Middle frontal gyrus (tissue), 1 donor: ENCODE results near the gene LRRC4C.
"Not testable (repeated sequence)": the region's sequence is repeated elsewhere in the genome, so short reads cannot be mapped to it uniquely, and the experiment has no call there.

Experiments used
- DNase-seq: peaks from one replicate; pipeline ENCODE4 v3.0.0-alpha.2; 2015; ENCODE audit warnings: low spot score; ENCODE audit errors: extremely low spot score

LRRC4C gene

DNA sequence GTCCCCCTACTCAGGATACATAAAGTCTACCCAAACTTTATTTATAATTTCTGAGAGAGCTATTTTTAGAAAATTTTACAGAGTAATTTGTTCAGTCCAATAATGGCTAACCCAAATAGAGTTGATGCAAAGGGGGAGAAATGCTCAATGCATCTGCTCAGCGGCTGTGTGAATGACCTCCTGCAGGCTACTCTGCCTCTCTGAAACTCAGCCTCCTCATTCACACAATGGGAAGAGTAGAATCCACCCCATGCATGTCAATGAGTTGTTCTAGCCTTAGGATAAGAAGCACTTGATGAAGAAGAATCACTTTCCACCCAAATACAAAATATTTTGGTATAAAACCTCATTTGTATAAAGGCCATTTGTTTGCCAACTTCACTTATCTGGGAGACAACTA, 1204.0 kb downstream of the LRRC4C start:
- no peak for DNase-seq

DNA sequence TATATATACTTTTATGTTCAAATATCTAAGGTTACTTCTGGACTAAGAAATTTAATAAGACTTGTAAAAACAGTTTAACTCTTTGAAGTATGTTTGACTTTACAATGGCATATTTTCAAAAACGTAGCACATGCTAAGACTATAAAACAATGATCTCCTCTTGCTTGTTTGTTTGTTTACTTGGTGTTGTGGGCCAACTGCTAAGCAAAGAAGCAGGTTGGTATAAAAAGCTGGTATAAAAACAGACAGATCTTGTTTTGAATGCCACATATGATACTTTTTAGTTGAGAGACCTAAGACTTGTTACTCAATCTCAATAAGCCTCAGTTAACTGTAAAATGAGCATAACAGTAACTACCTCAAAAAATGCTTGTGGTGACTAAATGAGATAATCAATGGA, 1206.3 kb downstream of the LRRC4C start:
- no peak for DNase-seq

DNA sequence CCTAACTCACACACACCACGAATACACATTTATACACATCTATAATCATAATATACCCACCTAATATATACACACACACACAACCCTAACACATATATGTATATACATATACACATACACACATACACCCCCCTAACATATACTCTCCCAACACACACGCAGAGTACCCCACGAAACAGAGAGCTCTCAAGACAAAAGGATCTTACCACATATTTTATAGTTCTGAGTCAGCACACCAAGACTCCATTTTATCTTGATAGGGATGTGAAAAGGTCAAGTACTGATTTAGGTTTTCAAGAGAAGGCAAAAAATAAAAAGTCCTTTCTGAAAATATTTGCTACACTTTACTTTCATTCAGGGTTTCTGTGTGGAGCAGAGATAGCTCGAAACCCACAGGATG, 1207.2 kb downstream of the LRRC4C start:
- DNase-seq: no peak

DNA sequence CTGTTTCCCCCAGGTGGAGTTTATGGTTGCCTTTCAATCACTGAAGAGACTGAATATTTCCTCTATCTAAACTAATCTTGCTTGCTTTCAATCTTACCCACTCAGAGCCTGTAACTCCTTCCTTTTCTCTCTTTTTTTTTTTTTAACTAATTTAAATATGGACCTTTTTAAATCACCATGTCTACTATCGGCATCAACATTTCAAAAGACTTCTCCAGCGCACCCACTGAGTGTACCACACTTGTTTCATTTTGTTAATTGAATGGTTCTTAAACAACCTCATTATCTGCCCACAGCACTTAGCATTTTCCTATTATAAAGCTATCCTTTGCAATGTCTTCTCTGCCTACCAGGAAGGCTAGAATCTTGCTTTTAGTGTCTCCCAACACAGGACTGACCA, 1212.5 kb downstream of the LRRC4C start:
- no peak for DNase-seq

DNA sequence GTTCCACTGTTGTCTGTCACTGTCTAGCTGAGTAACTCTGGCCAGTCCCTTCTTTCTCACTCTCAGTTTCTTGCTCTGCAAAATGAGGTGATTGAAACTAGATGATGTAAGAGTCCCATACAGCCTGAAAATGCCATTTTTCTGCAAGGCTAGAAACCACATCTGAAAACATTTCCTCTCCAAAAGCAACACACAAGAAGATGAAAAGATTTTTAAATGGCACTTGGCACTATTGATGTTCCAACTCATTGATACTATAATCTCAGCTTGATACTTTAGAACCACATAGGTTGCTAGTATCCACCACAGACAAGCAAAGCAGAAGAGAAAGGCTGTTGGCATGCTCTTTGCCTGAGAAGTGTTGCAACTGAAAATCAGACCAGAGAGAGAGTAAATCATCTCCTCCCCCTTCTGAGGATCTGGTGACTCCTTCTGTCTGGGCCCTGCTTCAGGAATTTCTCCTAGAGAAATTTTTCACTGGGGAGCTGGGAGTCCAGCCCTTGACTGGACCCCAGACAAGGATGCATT, 1217.9 kb downstream of the LRRC4C start:
- no peak for DNase-seq

DNA sequence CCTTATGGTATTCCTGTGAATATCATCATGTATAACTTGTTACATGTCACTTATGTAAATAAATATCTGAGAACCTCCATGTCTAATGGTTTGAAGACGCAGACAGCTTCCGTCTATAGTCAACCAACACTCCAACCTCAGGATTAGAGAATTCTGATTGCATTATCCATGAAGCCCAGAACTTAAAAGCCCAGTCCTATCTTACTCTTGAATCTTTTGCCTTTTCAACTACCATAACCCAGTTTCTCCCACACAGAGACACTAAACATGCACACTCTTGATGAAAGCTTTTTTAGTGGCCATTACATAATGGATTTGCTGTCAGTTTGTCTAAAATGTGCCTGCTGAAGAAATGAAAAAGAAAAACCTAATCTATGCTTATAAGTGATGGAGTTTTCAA, 1219.2 kb downstream of the LRRC4C start:
- no peak for DNase-seq

DNA sequence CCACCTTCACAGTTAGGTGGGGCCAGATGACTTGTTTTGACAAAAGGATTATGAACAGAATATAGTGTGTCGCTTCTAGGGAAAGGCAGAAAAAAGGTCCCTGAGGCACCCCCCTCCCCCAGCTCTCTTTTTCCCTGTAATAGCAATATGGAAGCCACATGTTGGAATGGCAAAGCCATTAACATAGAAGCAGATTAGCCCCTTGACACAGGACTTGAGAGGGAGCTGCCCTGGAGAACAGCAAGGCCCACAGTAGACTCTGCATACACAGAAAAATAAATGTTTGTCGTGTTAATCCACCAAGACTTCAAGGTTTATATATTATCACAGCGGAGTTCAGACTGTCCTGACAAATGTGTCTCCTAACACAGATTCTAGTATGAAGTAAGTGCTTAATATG, 1222.9 kb downstream of the LRRC4C start:
- no peak for DNase-seq

DNA sequence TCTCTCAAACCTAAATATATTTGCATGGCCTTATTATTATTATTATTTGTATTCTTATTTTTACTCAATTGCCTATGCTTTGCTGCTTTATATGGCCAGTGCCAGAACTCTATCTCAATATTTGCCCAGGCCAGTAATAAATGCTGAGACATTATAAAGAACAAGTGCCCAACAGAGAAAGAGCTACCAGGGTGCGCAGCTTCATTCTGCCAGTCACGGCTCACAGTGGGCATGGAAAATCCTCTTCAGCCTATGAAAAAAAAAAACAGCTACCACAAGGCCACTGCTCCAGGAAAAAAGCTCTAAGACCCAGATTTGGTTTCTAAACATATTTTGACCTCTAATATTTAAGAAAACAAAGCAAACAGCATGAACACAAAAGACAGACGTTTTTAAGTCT, 1223.6 kb downstream of the LRRC4C start:
- no peak for DNase-seq

DNA sequence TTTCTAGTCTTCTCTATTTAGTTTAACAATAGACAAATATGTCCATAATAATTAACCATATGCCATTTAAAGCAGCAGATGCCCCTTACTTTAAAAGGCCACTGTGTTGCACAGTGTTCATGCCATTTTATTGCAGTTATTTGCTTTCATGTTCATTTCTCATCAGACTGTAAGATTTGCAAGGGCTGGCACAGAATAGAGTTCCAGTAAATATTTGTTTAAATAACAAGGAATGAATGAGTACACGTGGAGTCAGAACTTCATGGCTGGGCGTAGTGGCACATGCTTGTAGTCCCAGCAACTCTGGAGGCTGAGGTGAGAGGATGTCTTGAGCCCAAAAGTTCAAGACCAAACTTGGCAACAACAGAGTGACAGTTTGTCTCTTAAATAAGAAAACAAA, 1228.6 kb downstream of the LRRC4C start:
- no peak for DNase-seq

DNA sequence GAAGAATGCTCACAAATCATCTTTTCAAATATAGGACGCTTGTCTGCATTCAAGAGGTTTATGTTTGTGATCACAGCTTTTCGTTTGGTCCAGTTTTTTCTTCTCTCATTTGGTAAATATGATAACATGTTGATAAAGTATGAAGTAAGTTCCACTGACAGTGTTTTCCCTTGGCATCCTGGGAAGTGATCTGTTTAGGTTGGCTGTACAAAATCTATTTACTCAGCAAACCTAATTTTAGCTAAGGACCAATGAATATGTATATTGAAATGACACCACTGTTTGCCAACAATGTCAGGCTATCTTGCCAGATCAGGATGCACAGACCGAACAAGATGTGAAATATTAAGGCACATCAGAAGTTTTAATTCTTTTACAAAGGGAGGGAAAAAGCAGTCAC, 1230.8 kb downstream of the LRRC4C start:
- no peak for DNase-seq

DNA sequence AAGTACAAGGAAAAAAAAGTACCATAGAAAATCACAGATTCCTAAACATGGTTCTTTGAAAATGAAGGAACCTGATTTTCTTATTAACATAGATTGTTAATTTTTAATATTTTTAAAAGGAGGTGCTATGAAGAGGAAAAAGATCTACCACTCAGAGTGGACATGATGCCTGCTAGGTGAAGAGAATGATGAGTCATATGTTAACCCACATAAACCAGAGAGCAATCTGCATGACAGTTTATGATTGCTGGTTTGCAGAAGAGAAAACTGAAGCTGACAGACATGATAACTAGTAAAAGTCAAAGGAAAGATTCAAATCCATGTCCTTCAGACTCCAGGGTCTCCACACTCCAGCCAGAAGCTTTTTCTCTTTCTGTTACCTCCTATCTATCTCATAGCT, 1231.7 kb downstream of the LRRC4C start:
- DNase-seq: no peak

DNA sequence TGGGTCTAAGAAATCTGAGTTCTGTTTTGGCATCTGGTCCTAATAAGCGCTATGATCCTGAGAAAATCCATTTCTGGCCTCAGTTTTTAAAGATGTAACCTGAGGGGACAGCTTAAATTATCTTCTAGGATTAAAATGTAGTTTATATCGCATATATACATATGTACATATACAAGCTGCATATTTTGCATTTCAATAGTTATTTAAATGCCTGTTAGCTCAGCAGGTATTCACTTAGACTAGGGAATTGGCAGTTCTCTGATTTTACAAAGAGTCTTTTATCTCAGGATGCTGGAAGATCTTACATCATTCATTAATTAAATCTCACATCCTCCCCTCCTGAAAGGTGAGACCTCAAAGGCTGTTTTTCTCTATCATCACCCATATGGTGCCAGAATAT, 1232.8 kb downstream of the LRRC4C start:
- no peak for DNase-seq

DNA sequence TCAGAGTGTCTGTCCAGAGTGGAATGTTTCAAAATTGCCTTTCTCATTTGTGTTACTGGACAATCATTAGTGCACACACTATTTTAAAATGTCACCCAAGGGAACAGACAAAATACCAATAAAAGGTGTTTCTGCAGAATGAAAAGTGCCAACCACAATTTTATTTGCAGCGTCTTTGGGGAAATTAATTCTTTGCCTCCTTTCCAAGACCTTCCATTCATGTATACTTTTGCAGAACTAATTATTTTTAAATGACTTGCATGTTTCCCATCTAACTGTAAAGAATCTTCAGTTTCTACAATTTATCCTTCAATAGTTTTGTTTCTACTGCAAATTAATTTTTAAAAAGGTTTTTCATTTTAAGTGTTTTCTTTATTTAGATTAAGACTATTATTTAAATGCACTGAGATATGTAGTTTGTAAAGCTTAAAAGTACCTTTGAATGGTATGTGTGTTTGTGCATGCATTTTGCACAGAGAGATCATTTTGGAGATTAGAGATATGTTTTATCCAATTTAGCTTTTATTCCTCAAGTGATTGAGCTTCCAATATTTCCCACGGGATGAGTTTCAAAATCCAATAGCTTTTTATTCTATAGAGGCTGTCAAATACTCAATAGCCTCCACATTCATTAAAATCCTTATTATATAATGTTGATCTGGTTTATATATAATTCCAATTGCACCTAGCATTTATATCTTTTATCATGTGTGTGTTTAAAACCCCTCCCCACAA, 1235.7 kb downstream of the LRRC4C start:
- no peak for DNase-seq

DNA sequence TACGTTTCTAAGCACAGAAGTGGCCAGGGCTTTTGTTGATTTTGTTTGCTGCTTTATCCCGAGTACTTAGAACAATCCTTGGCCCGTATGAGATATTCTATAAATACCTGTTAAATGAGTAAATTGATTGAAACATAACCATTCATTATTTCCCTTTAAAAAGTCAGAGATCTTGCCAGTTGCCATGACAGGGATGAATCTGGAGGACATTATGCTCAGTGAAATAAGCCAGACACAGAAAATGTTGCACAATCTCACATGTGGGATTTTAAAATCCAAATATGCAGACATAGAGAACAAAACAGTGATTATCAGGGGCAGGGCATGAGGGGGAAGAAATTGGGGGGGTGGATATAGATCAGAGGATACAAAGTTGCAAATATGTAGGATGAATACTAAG, 1240.1 kb downstream of the LRRC4C start:
- no peak for DNase-seq

DNA sequence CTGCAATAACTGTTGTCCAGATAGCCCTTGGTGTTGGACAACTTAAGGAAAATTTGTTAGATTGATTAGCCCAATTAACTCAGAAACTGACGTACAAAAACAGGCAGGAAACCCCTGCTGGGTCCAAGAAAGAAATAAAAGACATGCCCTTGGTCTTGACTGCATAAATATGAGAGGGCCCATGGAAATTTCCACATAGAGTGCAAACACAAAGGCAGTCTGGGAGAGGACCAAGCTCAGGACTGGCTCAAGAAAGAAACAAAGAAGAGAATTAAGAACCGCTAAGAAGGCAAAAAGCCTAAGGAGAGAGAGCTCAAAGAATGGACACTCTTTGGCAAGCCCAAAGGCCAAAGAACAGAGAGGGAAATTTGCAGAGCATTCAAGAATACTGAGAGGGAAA, 1243.9 kb downstream of the LRRC4C start:
- DNase-seq: no peak

DNA sequence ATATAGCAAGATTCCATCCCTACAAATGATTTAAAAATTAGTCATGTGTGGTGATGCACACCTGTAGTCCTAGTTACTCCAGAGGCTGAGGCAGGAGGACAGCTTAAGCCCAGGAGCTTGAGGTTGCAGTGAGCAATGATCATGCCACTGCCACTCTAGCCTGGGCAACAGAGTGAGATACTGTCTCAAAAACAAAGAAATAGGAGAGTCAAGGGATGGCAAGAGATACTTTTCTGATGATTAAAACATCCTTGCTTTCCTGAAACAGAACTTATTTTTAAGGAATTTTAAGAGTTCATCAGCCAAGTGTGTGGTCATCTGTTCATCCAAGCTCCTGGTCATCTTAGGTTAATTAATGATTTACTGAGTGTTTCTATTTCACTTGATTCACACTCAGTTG, 1252.0 kb downstream of the LRRC4C start:
- no peak for DNase-seq

DNA sequence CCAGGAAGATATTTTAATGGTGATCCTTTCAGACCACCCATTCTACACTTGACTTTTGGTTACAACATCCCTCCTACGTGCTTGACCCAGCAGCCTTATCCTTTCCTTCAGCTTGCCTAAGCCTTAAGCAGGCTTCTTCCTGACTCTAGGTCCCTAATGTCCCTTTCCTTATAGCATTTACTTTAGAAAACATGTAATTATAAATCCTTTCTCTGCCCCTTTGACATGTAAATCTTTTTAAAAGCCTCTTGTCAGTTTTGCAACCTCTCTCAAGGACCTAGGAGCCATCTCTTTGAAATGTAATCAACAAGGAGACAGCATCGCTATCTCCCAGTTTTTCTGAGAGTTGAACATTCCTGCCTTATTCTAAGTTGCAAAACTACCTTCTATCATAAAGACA, 1255.2 kb downstream of the LRRC4C start:
- DNase-seq: no peak

DNA sequence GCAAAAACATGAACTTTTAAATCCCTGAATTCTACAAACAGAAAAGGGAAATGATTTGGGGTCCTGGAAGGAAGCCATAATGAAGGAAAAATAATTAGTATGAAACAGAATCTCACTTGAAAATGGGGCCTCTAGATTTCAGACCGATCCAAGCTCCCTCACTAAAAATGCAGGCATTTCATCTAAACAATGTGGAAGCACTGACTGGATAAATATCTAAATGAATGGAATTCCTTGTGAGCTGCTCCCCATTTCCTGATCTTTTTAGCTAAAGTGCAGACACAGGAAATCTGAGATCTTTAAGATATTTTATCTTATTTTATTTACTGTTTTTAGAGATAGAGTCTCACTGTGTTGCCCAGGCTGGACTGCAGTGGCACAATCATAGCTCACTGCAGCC, 1255.8 kb downstream of the LRRC4C start:
- DNase-seq: no peak

DNA sequence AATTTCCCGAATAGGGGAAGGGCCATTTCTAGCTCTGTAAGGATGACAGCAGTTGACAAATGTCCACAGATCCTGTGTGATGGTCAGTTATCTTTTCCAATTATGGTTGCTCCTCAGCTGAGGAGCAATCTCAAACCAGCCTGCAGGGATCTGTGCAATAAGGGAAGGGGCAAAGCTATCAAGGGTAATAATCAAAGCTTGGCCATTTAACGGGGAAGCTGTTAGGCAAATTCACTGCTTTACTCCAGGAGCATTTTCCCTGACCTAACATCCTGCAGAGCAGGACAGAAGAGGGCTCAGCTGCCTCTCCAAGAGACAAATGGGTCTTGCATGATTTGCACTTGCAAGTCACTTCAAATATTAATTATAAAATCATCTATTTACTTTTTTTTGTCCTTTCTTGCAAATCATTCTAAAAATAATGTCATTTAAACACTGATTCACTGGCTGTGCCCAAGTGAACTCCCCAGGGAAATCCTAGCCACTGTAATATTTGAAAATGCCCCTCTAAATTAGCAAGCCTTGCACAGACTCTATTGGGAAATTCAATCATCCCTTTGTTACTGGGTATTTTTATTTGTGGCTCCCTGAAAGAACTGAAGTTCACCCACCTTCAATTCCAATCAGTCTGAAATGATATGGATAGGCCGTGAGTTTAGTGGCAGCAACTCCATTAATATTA, 1256.7 kb downstream of the LRRC4C start:
- no peak for DNase-seq

DNA sequence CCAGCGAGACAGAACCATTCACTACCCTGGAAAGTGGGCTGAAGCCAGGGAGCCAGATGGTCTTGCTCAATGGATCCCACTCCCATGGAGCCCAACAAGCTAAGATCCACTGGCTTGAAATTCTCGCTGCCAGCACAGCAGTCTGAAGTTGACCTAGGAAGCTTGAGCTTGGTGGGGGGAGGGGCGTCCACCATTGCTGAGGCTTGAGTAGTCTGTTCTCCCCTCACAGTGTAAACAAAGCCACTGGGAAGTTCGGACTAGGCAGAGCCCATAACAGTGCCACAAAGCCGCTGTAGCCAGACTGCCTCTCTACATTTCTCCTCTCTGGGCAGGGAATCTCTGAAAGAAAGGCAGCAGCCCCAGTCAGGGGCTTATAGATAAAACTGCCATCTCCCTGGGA, 1266.9 kb downstream of the LRRC4C start:
- DNase-seq: not testable (repeated sequence)

DNA sequence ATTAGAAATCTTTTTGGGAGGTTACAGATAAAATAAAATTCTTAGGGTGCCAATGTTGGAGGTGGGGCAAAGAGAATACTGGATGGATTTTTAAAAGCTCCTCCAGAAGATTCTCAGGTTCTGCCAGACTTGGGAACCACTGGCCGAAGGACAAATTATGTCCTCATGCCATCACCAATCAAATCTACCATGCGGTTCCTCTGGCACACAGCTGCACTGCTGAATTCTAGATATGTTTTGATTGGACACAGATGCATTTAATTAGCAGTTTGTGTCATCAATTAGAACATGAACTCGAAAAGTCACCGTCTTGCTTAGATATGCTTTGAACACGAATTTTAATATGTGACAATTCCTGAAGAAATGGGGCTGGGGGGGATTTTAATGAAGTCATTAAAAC, 1269.2 kb downstream of the LRRC4C start:
- DNase-seq: no peak

DNA sequence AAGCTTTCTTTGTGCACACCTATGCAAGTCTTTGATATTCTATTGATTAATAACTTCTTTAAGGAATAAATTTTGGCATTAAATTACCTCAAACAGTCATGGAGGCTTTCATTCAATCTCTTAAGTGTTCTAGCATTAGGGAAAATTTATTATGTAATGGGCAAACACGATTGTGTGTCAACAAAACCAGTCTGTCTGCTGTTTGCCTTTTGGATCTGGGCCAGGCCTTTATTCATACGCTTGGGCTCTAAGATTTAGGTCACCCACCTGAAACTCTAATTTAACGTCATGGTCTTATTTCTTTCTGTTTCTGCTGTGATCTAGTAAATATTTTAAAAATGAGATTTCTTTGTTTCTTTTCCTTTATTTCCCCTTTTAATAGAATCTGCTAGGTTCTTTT, 1270.6 kb downstream of the LRRC4C start:
- DNase-seq: no peak

DNA sequence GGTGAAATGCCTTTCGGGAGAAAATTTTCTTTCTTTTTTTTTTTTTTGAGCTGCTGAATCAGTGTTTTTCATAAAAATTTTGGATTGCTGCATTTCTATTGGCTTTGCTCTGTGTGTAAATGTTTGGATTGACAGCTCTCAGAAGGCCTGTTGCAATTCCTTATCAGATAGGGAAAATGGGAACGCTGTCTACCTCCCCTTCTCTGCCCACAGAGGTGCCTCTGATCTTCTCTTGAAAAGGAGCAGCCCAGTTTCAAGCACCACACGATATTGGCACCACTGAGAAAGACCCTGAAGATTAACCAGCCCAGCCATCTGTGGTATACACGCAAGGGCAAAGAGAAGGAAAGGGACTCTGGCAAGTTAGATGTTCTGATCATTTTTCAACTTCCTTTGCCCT, 1272.2 kb downstream of the LRRC4C start:
- no peak for DNase-seq
